ENCODE measurements around the gene SERPINB4. TPM values are rescaled to one million over a fixed set of nuclear protein-coding genes. Genes with fewer than 3 reads are reported as not detected.

The SERPINB4 gene
- total RNA-seq, 2 donors from 2014 or later: not detected

GRCh38 chr18:63606526-63606925 lies 37.5 kb downstream of the SERPINB4 start:
- Histone ChIP-seq H3K27ac (no peak overlapping the region), H3K36me3 (no peaks in the 10 kb centered on the region), H3K4me1 (no peaks in the 10 kb centered on the region), H3K27me3 (no peaks in the 10 kb centered on the region), H3K4me3 (no peak overlapping the region), H3K9me3 (no peaks in the 10 kb centered on the region)
- TF ChIP-seq CTCF (IDR thresholded peaks at IDR 0.05): no peak
- no peak for DNase-seq (ENCODE audit: low spot score)

GRCh38 chr18:63604791-63605567 lies 39.1 kb downstream of the SERPINB4 start:
- Histone ChIP-seq H3K9me3 (no peaks in the 10 kb centered on the region), H3K4me3 (no peak overlapping the region), H3K4me1 (no peaks in the 10 kb centered on the region), H3K36me3 (no peaks in the 10 kb centered on the region), H3K27ac (no peak overlapping the region), H3K27me3 (no peaks in the 10 kb centered on the region)
- no peak for TF ChIP-seq CTCF (IDR thresholded peaks at IDR 0.05)
- DNase-seq (ENCODE audit: low spot score): no peak

GRCh38 chr18:63603772-63604171 lies 40.3 kb downstream of the SERPINB4 start:
- Histone ChIP-seq H3K27me3 (no peaks in the 10 kb centered on the region), H3K27ac (no peak overlapping the region), H3K4me1 (no peaks in the 10 kb centered on the region), H3K9me3 (no peaks in the 10 kb centered on the region), H3K4me3 (no peak overlapping the region), H3K36me3 (no peaks in the 10 kb centered on the region)
- DNase-seq (ENCODE audit: low spot score): no peak
- no peak for TF ChIP-seq CTCF (IDR thresholded peaks at IDR 0.05)

- DNase-seq (ENCODE audit: low spot score): no peak
- Histone ChIP-seq H3K4me1 (no peaks in the 10 kb centered on the region), H3K36me3 (no peaks in the 10 kb centered on the region), H3K4me3 (no peak overlapping the region), H3K9me3 (no peaks in the 10 kb centered on the region), H3K27me3 (no peaks in the 10 kb centered on the region), H3K27ac (no peak overlapping the region)
- no peak for TF ChIP-seq CTCF (IDR thresholded peaks at IDR 0.05)
These were observed 40.7 kb downstream of the SERPINB4 start for GRCh38 chr18:63603355-63603754.

- no peak for DNase-seq (ENCODE audit: low spot score)
- H3K4me3 ChIP-seq: no peak overlapping the region
- H3K36me3 ChIP-seq: no peaks in the 10 kb centered on the region
- no peak for TF ChIP-seq CTCF (IDR thresholded peaks at IDR 0.05)
- H3K9me3 ChIP-seq: no peaks in the 10 kb centered on the region
- no peaks in the 10 kb centered on the region for H3K27me3 ChIP-seq
- no peaks in the 10 kb centered on the region for H3K4me1 ChIP-seq
- no peak overlapping the region for H3K27ac ChIP-seq
These were observed 47.1 kb downstream of the SERPINB4 start for GRCh38 chr18:63596964-63597363.

- no peak for DNase-seq (ENCODE audit: low spot score)
- Histone ChIP-seq H3K4me1 (no peaks in the 10 kb centered on the region), H3K9me3 (no peaks in the 10 kb centered on the region), H3K4me3 (no peak overlapping the region), H3K36me3 (no peaks in the 10 kb centered on the region), H3K27me3 (no peaks in the 10 kb centered on the region), H3K27ac (no peak overlapping the region)
- TF ChIP-seq CTCF (IDR thresholded peaks at IDR 0.05): no peak
These were observed 51.6 kb downstream of the SERPINB4 start for GRCh38 chr18:63592471-63592870.
